H9 (cell line): Measurements from ENCODE around the gene C13orf42. TPM values are rescaled to one million over a fixed set of nuclear protein-coding genes. Genes with fewer than 3 reads are reported as not detected.

Experiments
- DNase-seq: peaks from one replicate; pipeline ENCODE4 v3.0.0-alpha.2; 2017
- H2AFZ ChIP-seq: one replicate; pipeline ENCODE4 v1.6.1; 2013; ENCODE audit warnings: mild to moderate bottlenecking, low read length, control low read depth, moderate library complexity
- H2AK5ac ChIP-seq: 2 replicates; pipeline ENCODE4 v1.6.1; 2013; ENCODE audit warnings: low read length, control low read depth, mixed read lengths; ENCODE audit not compliant: insufficient read length
- H2BK120ac ChIP-seq: one replicate; pipeline ENCODE4 v1.6.1; 2013; ENCODE audit warnings: low read depth, mild to moderate bottlenecking, low read length, control low read depth, inconsistent platforms; ENCODE audit not compliant: poor library complexity, severe bottlenecking
- H2BK12ac ChIP-seq: 2 replicates; pipeline ENCODE4 v1.6.1; 2013; ENCODE audit warnings: low read length, control low read depth, mixed read lengths, low read depth; ENCODE audit not compliant: insufficient read length
- H2BK15ac ChIP-seq: 2 replicates; pipeline ENCODE4 v1.6.1; 2013; ENCODE audit warnings: low read depth, low read length, control low read depth
- H2BK20ac ChIP-seq: one replicate; pipeline ENCODE4 v1.6.1; 2013; ENCODE audit warnings: low read depth, mild to moderate bottlenecking, low read length, control low read depth, inconsistent platforms; ENCODE audit not compliant: poor library complexity, severe bottlenecking
- H2BK5ac ChIP-seq: 2 replicates; pipeline ENCODE4 v1.6.1; 2013; ENCODE audit warnings: low read length, control low read depth, mixed read lengths; ENCODE audit not compliant: insufficient read length
- H3K14ac ChIP-seq: 2 replicates; pipeline ENCODE4 v1.6.1; 2013; ENCODE audit warnings: low read length, control low read depth; ENCODE audit not compliant: insufficient read depth
- H3K18ac ChIP-seq: 2 replicates; pipeline ENCODE4 v1.6.1; 2013; ENCODE audit warnings: low read depth, mild to moderate bottlenecking, mixed read lengths, low read length, control low read depth; ENCODE audit not compliant: insufficient read length
- H3K23ac ChIP-seq: 2 replicates; pipeline ENCODE4 v1.6.1; 2013; ENCODE audit warnings: low read length, control low read depth, mixed read lengths, low read depth; ENCODE audit not compliant: insufficient read length
- H3K23me2 ChIP-seq: 2 replicates; pipeline ENCODE4 v1.6.1; 2013; ENCODE audit warnings: low read depth, mild to moderate bottlenecking, mixed read lengths, low read length, control low read depth; ENCODE audit not compliant: insufficient read length, poor library complexity, severe bottlenecking
- H3K27ac ChIP-seq: 2 replicates; pipeline ENCODE4 v1.5.1; 2013; ENCODE audit warnings: low read length, control low read depth, mixed read lengths, low read depth; ENCODE audit not compliant: insufficient read length
- H3K27me3 ChIP-seq: 2 replicates; pipeline ENCODE4 v1.6.1; 2013; ENCODE audit warnings: low read length, control low read depth, inconsistent platforms; ENCODE audit not compliant: insufficient read depth
- H3K4ac ChIP-seq: 2 replicates; pipeline ENCODE4 v1.6.1; 2013; ENCODE audit warnings: low read depth, mild to moderate bottlenecking, control low read depth, inconsistent platforms, low read length, moderate library complexity
- H3K4me1 ChIP-seq: 2 replicates; pipeline ENCODE4 v1.6.1; 2013; ENCODE audit warnings: low read length, control low read depth, inconsistent platforms; ENCODE audit not compliant: insufficient read depth
- H3K4me2 ChIP-seq: 2 replicates; pipeline ENCODE4 v1.6.1; 2013; ENCODE audit warnings: low read length, control low read depth, mixed read lengths; ENCODE audit not compliant: insufficient read length, insufficient read depth
- H3K56ac ChIP-seq: 2 replicates; pipeline ENCODE4 v1.6.1; 2013; ENCODE audit warnings: low read depth, mild to moderate bottlenecking, mixed read lengths, low read length, control low read depth; ENCODE audit not compliant: insufficient read length
- H3K79me1 ChIP-seq: 2 replicates; pipeline ENCODE4 v1.6.1; 2013; ENCODE audit warnings: low read depth, mild to moderate bottlenecking, moderate library complexity, low read length, control low read depth, inconsistent platforms; ENCODE audit not compliant: insufficient read depth, poor library complexity, severe bottlenecking
- H3K79me2 ChIP-seq: 2 replicates; pipeline ENCODE4 v1.6.1; 2013; ENCODE audit warnings: low read length, control low read depth, inconsistent platforms; ENCODE audit not compliant: insufficient read depth
- H3K9ac ChIP-seq: 2 replicates; pipeline ENCODE4 v1.6.1; 2013; ENCODE audit warnings: low read length, control low read depth, mixed read lengths; ENCODE audit not compliant: insufficient read length; ENCODE audit errors: extremely low read depth
- H3K9me3 ChIP-seq: one replicate; pipeline ENCODE4 v1.6.1; 2013; ENCODE audit warnings: low read depth, low read length, inconsistent platforms; ENCODE audit not compliant: control insufficient read depth
- H3T11ph ChIP-seq: one replicate; pipeline ENCODE4 v1.6.1; 2013; ENCODE audit warnings: mild to moderate bottlenecking, low read length, control low read depth, inconsistent platforms
- H4K20me1 ChIP-seq: one replicate; pipeline ENCODE4 v1.6.1; 2013; ENCODE audit not compliant: control insufficient read depth, insufficient read length, insufficient read depth
- H4K5ac ChIP-seq: 2 replicates; pipeline ENCODE4 v1.6.1; 2013; ENCODE audit warnings: low read depth, mild to moderate bottlenecking, mixed read lengths, low read length, control low read depth; ENCODE audit not compliant: insufficient read length
- H4K8ac ChIP-seq: replicated peaks from 2 replicates; pipeline ENCODE4 v1.6.1; 2013; ENCODE audit warnings: low read length, control low read depth, mixed read lengths, low read depth; ENCODE audit not compliant: insufficient read length
- H4K91ac ChIP-seq: 2 replicates; pipeline ENCODE4 v1.6.1; 2013; ENCODE audit warnings: low read depth, mild to moderate bottlenecking, moderate library complexity, mixed read lengths, low read length, control low read depth; ENCODE audit not compliant: insufficient read length
- H3K27ac Mint-ChIP-seq, 3 experiments: 2 replicates in 2 of 3; 3 replicates in 1 of 3; pipeline ENCODE4 v1.8.0; 2020 to 2021; ENCODE audit warnings: mixed read lengths in 3 of 3, mild to moderate bottlenecking in 1 of 3, moderate library complexity in 1 of 3
- H3K27me3 Mint-ChIP-seq: 2 replicates; pipeline ENCODE4 v1.8.0; 2021; ENCODE audit warnings: low read depth, mild to moderate bottlenecking, moderate library complexity, mixed read lengths
- H3K36me3 Mint-ChIP-seq, 3 experiments: 2 replicates in 2 of 3; 3 replicates in 1 of 3; pipeline ENCODE4 v1.8.0; 2020 to 2021; ENCODE audit warnings: low read depth in 3 of 3, mixed read lengths in 3 of 3; ENCODE audit not compliant: insufficient read depth in 1 of 3
- H3K4me1 Mint-ChIP-seq, 2 experiments: 2 replicates each; pipeline ENCODE4 v1.8.0; 2020; ENCODE audit warnings: mixed read lengths in 2 of 2
- H3K4me3 Mint-ChIP-seq, 2 experiments: 2 replicates in 1 of 2; 3 replicates in 1 of 2; pipeline ENCODE4 v1.8.0; 2020 to 2021; ENCODE audit warnings: mild to moderate bottlenecking in 2 of 2, mixed read lengths in 2 of 2, moderate library complexity in 1 of 2
- H3K9me3 Mint-ChIP-seq, 2 experiments: 2 replicates in 1 of 2; 3 replicates in 1 of 2; pipeline ENCODE4 v1.8.0; 2020; ENCODE audit warnings: mild to moderate bottlenecking in 2 of 2, mixed read lengths in 2 of 2, moderate library complexity in 1 of 2
- CTCF ChIP-seq: fragments of 200-600 bp; sonication (generic); conservative IDR thresholded peaks from 3 replicates; pipeline ENCODE4 v1.8.0; 2021; ENCODE audit warnings: antibody characterized with exemption, mild to moderate bottlenecking
- WGBS: extraction: QIAGEN DNeasy Blood & Tissue Kit; methylation state at CpG from one replicate; pipeline ENCODE4 v1.1.7; 2013; ENCODE audit warnings: missing lambda C conversion rate, low lambda C conversion rate, mixed read lengths; ENCODE audit not compliant: insufficient read length; ENCODE audit errors: extremely low coverage; 5-methylcytosine and 5-hydroxymethylcytosine counted together
- total RNA-seq: library from RNA; stranded (reverse); gene quantifications from 2 replicates; pipeline ENCODE4 v1.2.1, GENCODE V29; 2021

Gene C13orf42
- total RNA-seq, 1 experiment from 2014 or later: 16.5 TPM

- no peaks in the 10 kb centered on the region for H3K27me3 ChIP-seq
Observed at GRCh38 chr13:51151463-51151862, 40.4 kb upstream of the C13orf42 start.

More at GRCh38 chr13:51151463-51151862, 40.4 kb upstream of the C13orf42 start:
- peaks cover 11 to 21% (median 12%) of the 10 kb centered on the region in 3 experiments for H3K36me3 Mint-ChIP-seq
- Histone ChIP-seq H3K4me1 (peaks cover 45% of the 10 kb centered on the region), H2AK5ac (no peak overlapping the region), H3K9me3 (no peaks in the 10 kb centered on the region), H3K14ac (no peak overlapping the region), H3K4ac (no peak overlapping the region), H3K4me2 (no peak overlapping the region), H3K23me2 (no peaks in the 10 kb centered on the region), H3K79me2 (no peaks in the 10 kb centered on the region), H3K9ac (no peak overlapping the region), H4K20me1 (no peaks in the 10 kb centered on the region), H3K23ac (no peak overlapping the region), H2BK15ac (no peak overlapping the region), H2BK12ac (no peak overlapping the region), H3K79me1 (no peaks in the 10 kb centered on the region), H4K8ac (no peak overlapping the region), H2AFZ (no peak overlapping the region), H2BK20ac (no peak overlapping the region), H4K91ac (no peak overlapping the region), H2BK5ac (no peak overlapping the region), H3K18ac (no peak overlapping the region), H4K5ac (no peak overlapping the region), H2BK120ac (no peak overlapping the region), H3K56ac (no peak overlapping the region), H3K27ac (no peak overlapping the region), H3T11ph (no peak overlapping the region)
- H3K4me1 Mint-ChIP-seq: peaks cover 72 to 83% of the 10 kb centered on the region in 2 experiments
- no peak for TF ChIP-seq CTCF
- no peak for DNase-seq
- peaks cover 3% of the 10 kb centered on the region in 2 experiments; a peak in 3 of 5 replicates for H3K9me3 Mint-ChIP-seq
- H3K27ac Mint-ChIP-seq: peak overlapping the region; percentile 16 to 75 (median 41); a peak in 4 of 7 replicates
- no peaks in the 10 kb centered on the region; the same call in 1 of the 2 replicates for H3K27me3 Mint-ChIP-seq
- no CpG with 5 or more reads among the region's 1 CpG for WGBS
- no peak overlapping the region for H3K4me3 Mint-ChIP-seq
